Measurements from ENCODE around the gene TAF9B. TPM values are rescaled to one million over a fixed set of nuclear protein-coding genes. Genes with fewer than 3 reads are reported as not detected.
"Not testable (repeated sequence)": the region's sequence is repeated elsewhere in the genome, so short reads cannot be mapped to it uniquely, and the experiment has no call there.

TAF9B gene
- polyA plus RNA-seq, 3 donors, result 42.4 to 49.0 (median 47.4) TPM

GRCh38 chrX:78124307-78124706, 15.1 kb downstream of the TAF9B start:
- no peak for DNase-seq

DNA sequence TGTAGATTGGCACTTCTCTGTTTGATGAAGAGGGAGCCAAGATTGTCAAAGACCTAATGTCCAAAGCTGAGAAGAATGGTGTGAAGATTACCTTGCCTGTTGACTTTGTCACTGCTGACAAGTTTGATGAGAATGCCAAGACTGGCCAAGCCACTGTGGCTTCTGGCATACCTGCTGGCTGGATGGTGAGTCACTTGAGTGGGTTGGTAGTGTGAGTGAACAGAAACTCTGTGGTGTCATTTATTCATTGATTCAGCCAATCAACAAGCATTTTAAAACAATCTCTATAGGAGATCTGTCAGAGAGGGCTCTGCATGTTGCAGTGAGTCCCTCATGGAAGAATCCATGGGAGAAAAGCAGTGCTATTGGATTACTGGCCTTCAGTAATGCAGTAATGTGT, 16.3 kb downstream of the TAF9B start:
- no peak for DNase-seq

DNA sequence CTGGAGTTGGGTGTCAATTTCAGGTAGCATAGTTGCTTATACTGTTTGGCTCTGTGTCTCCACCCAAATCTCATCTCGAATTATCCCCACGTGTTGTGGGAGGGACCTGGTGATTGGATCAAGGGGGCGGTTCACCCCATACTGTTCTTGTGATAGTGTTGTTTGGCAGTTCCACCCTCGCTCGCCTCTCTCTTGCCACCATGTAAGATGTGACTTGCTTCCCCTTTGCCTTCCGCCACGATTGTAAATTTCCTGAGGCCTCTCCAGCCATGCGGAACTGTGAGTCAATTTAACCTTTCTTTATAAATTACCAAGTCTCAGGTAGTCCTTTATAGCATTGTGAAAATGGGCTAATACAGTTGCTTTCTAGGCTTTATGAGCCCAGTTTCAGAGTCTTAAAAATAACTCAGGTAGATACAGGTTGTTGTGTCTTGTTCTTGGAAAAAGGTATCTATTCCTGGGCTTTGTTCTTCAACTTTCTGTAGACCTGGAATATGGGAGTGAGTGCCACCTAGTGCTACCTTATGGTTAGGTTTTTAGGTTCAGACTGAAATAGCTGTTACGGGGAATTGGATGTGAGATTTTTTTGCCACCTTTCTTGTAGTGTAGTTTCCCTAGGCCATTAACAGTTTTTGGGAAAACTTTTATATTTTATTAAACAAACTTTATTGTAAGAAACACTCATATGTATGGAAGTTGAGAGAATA, 19.8 kb downstream of the TAF9B start:
- no peak for DNase-seq

DNA sequence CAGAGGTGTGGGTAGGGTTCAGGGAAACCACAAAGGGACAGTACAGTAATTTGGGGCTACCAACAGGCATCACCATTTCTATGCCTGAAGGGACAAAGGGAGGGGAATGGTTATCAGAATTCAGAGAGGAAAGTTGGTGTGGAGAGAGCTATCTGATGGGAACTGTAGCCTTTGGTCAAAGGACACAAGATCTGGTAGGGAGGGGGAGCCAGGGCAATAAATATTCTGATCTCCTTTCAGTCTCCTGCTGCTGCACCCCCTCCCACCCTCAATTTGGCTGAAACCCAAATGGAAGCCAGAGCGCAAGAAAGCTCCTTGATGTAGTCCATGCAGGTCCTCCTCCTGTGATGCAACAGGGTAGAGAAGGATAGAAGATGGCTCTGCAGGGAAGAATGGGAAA, 20.8 kb downstream of the TAF9B start:
- DNase-seq, result no peak

DNA sequence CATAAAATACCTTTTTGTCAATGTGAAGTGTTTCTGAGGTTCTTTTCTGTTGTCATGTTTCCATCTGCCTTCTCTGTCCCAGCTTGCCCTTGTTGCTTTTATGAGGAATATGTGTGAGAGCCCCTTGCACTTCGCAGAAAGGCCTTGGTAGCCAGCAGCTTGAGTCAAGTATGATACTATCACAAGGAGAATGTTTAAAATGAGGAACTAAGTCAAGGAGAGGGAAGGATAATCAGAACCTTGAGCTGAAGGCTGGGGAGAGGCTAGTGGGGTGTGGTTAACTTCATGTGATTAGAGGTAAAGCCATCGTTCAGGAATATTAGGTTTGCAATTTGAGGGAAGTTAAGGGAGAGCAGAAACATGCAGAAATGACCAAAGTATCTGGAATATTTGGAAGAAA, 22.7 kb downstream of the TAF9B start:
- no peak for DNase-seq

GRCh38 chrX:78116365-78116764, 23.1 kb downstream of the TAF9B start:
- DNase-seq, result no peak

- DNase-seq, result no peak
These were observed 28.1 kb downstream of the TAF9B start for GRCh38 chrX:78111140-78111931.

GRCh38 chrX:78109458-78109857, 30.0 kb downstream of the TAF9B start:
- no peak for DNase-seq

DNA sequence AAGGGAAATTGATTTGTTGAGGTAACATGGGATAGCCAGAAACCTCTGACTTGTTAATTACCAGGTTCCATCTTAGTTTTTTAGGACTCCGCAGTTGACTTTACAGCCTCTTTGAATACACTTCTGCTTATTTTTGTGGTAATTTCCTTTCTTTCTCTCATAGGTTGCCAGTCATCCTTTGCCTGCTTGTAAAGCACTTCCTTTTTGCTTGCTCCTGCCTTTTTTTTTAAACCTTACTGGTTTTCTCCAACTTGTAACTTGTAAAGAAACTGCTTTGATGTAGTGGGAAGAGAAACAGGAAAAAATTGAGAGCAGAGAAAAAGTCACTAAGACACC, 32.8 kb downstream of the TAF9B start:
- DNase-seq, result no peak

- DNase-seq, result no peak
These were observed 33.4 kb downstream of the TAF9B start for GRCh38 chrX:78105944-78106650.

GRCh38 chrX:78104447-78105176, 34.8 kb downstream of the TAF9B start:
- DNase-seq, result peak; percentile 31

GRCh38 chrX:78103623-78104446, 35.6 kb downstream of the TAF9B start, which contains the start of gene PGK1:
Gene PGK1 (plus strand): TSS chrX:78104248. CDS start chrX:78104341, 93 bp downstream.
- DNase-seq, result peak; percentile 92

- DNase-seq, result no peak
These were observed 36.3 kb downstream of the TAF9B start for GRCh38 chrX:78103001-78103622.

DNA sequence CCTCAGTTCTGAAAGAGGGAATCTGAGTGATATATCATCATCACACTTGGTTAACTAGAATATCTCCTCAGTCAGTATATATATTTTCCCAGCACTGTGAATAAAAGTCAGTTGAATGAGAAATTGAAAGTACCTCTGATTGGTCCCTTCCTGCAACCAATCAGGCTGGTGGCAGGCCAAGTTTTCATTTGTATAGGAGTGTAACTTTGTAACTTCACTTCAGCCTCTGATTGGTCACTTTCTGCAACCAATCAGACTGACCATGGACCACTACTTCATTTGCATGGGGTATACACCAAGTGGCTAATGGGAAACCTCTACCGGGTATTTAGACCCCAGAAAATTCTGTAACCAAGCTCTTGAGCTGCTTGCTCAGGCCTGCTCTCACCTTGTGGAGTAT, 37.4 kb downstream of the TAF9B start:
- DNase-seq, result no peak

- DNase-seq, result no peak
These were observed 41.3 kb downstream of the TAF9B start for GRCh38 chrX:78098108-78098507.

DNA sequence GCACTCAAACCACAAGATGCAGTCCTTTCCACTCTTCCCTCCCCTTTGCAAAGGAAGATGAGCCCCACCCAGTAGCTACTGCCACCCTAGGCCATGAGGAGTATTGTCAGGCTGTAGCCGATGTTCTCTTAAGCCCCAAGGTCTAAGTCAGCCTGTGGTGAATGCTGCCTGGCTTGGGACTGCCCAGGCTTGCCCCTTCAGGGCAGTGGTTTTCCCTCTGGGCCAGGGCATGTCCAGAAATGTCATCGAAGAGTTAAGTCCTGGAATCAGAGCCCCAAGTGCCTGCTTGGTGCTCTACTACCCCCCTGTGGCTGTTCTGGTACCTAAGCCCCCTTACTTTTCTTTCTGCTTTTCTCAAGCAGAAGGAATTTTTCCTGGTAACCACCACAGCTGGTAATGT, 47.2 kb downstream of the TAF9B start:
- DNase-seq, result no peak

DNA sequence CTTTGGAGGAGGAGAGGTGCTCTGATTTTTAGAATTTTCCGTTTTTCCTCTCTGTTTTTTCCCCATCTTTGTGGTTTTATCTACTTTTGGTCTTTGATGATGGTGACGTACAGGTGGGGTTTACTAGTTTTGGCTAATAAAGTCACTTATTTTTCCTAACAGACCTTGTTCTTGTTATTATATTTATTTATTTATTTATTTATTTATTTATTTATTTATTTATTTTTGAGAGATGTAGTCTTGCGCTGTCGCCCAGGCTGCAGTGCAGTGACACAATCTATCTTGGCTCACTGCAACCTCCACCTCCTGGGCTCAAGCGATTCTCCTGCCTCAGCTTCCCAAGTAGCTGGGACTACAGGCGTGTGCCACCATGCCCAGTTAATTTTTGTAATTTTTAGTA, 58.0 kb downstream of the TAF9B start:
- DNase-seq, result not testable (repeated sequence)
